DMS114 treated with DMSO at 0.1 percent for 48 hours (cell line): ENCODE data around the gene FOXA3.

Source experiments
- DNase-seq: peaks from one replicate; lab custom pipeline; 2025; ENCODE audit not compliant: unreplicated experiment; lab: John Stamatoyannopoulos, UW

Gene FOXA3

GRCh38 chr19:45872095-45872919 is 8.2 kb downstream of the FOXA3 start:
- no peak for DNase-seq

GRCh38 chr19:45873219-45873772 is 9.2 kb downstream of the FOXA3 start:
- DNase-seq = no peak

- DNase-seq = no peak
These were observed 10.5 kb downstream of the FOXA3 start for GRCh38 chr19:45874620-45874966.

GRCh38 chr19:45876161-45876410 is 12.0 kb downstream of the FOXA3 start:
- no peak for DNase-seq

- DNase-seq = no peak
These were observed 12.5 kb downstream of the FOXA3 start for GRCh38 chr19:45876411-45877197.

- no peak for DNase-seq
These were observed 14.1 kb downstream of the FOXA3 start for GRCh38 chr19:45878043-45878794.

GRCh38 chr19:45879055-45879454 is 14.9 kb downstream of the FOXA3 start:
- DNase-seq = no peak

- DNase-seq = no peak
These were observed 15.8 kb downstream of the FOXA3 start for GRCh38 chr19:45879971-45880370.

GRCh38 chr19:45881082-45881908 is 17.2 kb downstream of the FOXA3 start:
- DNase-seq = no peak

GRCh38 chr19:45881909-45882528 is 17.9 kb downstream of the FOXA3 start:
- no peak for DNase-seq

GRCh38 chr19:45882652-45883585 is 18.8 kb downstream of the FOXA3 start:
- DNase-seq = peak; percentile 45

- DNase-seq = no peak
These were observed 19.4 kb downstream of the FOXA3 start for GRCh38 chr19:45883586-45883880.

GRCh38 chr19:45883881-45884681 is 20.0 kb downstream of the FOXA3 start:
- no peak for DNase-seq

- no peak for DNase-seq
These were observed 20.8 kb downstream of the FOXA3 start for GRCh38 chr19:45884682-45885555.

- DNase-seq = peak; percentile 67
These were observed 21.7 kb downstream of the FOXA3 start, which contains the start of gene IRF2BP1 for GRCh38 chr19:45885556-45886426. Gene IRF2BP1 (minus strand): TSS chr19:45886141. CDS start chr19:45885774, 367 bp downstream.

GRCh38 chr19:45886427-45887199 is 22.5 kb downstream of the FOXA3 start:
- DNase-seq = peak; percentile 66
